Measurements from ENCODE around the gene ABLIM2.

ABLIM2 gene

DNA sequence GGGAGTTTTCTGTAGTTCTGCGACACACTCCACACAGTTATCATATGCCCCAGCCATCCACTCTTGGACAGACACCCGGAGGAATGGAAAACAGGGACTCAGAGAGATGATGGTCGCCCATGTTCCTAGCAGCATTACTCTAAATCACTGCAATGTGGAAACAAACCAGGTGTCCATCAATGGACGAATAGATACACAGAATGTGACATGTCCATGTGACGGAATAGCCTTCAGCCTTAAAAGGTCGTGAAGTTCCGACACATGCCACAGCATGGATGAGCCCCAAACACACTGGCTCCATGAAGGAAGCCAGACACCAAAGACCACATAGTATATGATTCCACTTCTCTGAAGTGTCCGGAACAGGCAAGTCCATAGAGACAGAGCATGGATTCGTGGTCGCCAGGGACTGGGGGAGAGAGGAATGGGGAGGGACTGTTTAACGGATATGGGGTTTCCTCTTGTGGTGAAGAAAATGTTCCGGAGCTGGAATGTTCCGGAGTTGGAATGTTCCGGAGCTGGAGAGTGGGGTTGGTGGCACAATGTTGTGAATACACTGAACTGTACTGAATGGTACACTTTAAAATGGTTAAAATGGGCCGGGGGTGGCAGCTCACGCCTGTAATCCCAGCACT, 190.2 kb downstream of the ABLIM2 start:
- DNase-seq = no peak

GRCh38 chr4:7967501-7968261, 190.9 kb downstream of the ABLIM2 start:
- DNase-seq = no peak

- no peak for DNase-seq
Measured at GRCh38 chr4:7967063-7967440, 191.6 kb downstream of the ABLIM2 start.

GRCh38 chr4:7966281-7967062, 192.1 kb downstream of the ABLIM2 start:
- no peak for DNase-seq

DNA sequence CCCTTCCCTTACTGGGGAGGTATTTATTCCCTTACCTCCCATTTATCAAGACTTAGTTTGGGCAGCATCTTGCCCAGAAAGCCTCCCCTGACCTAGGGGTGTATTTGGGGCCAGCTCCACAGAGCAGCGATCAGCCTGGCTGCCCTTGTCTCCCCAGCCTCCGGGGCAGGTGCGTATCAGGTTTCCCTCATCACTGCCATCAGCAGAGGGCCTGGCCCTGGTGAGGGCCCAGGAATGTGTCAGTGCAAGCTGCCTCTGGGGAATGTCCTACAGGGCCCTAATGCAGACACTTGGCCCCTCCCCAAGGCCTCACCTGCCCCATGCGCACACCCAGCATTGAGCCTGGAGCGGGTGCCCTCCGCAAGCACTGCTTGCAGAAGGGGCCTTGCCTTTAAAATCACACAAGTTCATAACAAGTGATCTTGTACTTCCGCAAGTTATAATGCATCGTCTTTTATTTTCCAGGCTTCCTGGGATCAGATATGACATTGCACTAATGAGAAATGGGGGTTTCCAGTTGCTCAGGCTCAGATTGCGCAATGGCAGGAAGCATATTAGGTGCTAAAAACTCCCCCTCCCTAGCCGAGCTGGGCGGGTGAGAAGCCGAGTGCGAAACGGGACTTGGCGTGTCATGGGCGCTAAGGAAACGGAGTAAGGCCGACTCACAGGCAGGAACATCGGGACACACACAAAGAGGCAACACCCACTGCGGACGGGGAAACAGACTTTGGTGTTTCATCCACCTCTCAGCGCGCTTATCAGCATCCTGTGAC, 193.5 kb downstream of the ABLIM2 start:
- DNase-seq = peak; percentile 56

GRCh38 chr4:7964459-7964858, 194.2 kb downstream of the ABLIM2 start:
- DNase-seq = peak; percentile 59

- no peak for DNase-seq
Measured at GRCh38 chr4:7963691-7964090, 194.9 kb downstream of the ABLIM2 start.

- DNase-seq = no peak
Measured at GRCh38 chr4:7962609-7963508, 195.8 kb downstream of the ABLIM2 start.

DNA sequence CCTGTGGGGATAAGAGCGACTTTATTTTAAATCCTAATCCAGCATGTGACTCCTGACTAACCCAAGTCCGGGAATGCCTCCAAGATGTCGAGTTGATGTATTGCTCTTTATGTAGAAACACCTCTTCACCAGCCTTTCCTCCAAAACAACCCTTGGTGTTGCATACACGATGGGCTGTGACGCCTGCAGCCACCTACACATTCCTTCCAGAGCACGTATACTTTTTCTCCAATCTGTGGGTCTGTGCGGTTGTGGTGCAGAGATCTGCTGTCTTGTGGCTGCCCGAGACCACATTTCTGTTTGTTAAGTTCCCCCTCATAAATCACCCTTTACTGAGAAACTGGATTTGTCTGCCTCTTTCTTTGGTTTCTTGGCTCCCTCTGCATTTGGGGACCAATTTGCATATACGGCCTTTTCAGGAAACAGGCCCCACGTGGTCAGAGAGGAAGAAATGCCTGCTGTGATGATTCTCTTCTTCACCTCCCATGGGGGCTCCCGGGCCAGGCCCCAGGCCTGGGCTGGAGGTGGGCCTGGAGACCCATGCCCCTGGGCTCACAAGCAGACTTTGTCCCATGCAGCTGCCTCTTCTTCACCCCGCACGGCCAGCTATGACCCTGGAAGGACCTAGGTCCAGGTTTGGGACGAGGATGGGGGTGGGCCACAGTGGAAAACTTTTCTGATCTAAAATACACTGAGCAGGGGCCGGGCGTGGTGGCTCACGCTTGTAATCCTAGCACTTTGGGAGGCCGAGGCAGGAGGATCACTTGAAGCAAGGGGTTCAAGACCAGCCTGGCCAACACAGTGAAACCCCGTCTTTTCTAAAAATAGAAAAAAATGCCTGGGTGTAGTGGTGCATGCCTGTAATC, 197.6 kb downstream of the ABLIM2 start:
- peak; percentile 88 for DNase-seq

GRCh38 chr4:7960017-7960789, 198.4 kb downstream of the ABLIM2 start:
- peak; percentile 66 for DNase-seq

DNA sequence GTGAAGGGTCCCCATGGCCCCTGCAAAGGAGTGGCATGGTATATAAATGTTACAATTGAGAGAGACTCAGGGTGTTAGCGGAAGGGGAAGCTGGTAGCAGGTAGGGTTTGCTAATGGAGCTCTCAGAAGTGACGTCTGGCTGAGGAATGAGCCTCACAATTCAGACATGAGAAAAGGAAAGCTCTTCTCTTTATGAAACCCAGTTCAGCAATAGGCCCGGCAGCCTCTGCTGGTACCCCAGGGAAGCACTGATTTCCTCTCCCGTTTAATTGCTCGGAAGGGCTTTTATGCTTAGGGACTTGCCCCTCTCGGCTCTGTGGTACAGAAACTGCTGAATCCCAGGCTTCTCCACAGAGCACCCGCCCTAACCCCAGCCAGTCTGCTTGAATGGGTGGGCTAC, 199.5 kb downstream of the ABLIM2 start:
- DNase-seq = no peak

DNA sequence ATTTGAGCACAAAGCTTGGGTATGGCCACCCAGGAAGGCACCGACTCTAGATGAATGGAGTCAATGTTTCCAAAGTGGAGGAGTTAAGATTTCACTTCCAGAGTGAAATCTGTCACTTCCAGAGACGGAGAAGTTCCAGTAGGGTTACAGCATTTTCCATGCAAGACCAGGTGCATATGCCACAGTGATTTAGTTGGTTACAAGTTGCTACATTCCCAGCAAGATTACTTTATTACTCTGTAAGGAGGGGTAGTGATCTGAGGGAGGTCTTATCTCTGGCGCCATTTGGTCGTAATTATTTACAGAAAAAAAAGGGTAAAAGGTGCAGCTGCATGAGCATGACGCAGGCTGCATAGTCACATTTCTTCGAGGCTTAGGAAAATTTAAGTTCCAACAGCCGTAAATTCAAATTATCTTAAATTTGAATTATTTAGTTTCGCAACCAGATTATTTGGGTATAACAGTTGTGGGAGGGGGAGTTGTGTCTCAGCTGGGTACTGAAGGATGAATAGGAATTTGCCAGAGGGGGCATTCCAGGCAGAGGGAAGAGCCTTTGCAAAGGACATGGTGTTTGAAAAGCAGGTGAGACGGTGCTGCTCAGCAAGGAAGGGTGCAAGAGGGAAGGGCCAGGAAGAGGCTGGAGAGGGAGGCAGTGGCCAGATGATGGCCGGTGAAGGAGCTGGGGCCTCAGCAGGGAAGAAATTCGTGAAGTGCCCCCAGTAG, 201.5 kb downstream of the ABLIM2 start:
- no peak for DNase-seq

GRCh38 chr4:7956270-7956808, 202.3 kb downstream of the ABLIM2 start:
- DNase-seq = no peak

DNA sequence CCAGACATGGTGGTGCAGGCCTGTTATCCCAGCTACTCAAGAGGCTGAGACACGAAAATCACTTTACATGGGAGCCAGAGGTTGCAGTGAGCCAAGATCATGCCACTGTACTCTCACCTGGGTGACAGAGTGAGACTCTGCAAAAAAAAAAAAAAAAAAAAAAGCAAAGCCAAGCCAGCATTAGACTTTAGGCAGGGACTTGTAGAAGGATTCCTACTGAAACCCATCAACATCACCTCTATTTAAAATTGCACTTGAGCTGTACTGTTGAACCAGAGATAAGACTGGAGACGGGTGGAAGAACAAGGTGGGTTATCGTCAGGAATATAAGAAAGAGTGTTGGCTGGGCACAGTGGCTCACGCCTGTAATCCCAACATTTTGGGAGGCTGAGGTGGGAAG, 203.2 kb downstream of the ABLIM2 start:
- no peak for DNase-seq

GRCh38 chr4:7952615-7953014, 206.0 kb downstream of the ABLIM2 start:
- no peak for DNase-seq

GRCh38 chr4:7950301-7951092, 208.1 kb downstream of the ABLIM2 start:
- no peak for DNase-seq

- no peak for DNase-seq
Measured at GRCh38 chr4:7949759-7950158, 208.9 kb downstream of the ABLIM2 start.

- DNase-seq = no peak
Measured at GRCh38 chr4:7947927-7948326, 210.7 kb downstream of the ABLIM2 start.
